ENCODE results near the gene TMEM98.

TMEM98 gene

DNA sequence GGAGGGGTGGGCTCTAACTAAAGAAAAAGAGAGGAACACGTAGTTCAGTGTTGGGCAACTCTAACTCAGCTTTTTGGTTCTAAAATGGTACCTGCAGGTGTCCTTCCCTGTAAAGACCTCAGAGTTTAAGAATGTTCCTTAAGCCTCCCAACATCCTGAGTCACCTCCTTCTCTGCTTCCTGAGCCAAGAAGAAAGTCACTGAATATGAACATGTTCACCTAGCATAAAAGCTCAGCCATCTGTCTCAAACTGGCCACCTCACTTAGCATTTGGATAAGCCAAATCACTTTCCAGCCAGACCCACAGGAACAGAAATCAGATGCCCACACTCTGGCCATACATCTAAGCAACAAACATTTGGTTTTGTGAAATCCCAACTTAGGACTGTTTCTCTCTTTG lies 3.7 kb downstream of the TMEM98 start:
- TF ChIP-seq, protein P1, sequence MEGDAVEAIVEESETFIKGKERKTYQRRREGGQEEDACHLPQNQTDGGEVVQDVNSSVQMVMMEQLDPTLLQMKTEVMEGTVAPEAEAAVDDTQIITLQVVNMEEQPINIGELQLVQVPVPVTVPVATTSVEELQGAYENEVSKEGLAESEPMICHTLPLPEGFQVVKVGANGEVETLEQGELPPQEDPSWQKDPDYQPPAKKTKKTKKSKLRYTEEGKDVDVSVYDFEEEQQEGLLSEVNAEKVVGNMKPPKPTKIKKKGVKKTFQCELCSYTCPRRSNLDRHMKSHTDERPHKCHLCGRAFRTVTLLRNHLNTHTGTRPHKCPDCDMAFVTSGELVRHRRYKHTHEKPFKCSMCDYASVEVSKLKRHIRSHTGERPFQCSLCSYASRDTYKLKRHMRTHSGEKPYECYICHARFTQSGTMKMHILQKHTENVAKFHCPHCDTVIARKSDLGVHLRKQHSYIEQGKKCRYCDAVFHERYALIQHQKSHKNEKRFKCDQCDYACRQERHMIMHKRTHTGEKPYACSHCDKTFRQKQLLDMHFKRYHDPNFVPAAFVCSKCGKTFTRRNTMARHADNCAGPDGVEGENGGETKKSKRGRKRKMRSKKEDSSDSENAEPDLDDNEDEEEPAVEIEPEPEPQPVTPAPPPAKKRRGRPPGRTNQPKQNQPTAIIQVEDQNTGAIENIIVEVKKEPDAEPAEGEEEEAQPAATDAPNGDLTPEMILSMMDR (IDR thresholded peaks at IDR 0.05): no peak

GRCh38 chr17:32933881-32934280 lies 5.9 kb downstream of the TMEM98 start:
- TF ChIP-seq, protein P1 (IDR thresholded peaks at IDR 0.05): no peak

- TF ChIP-seq, protein P1 (IDR thresholded peaks at IDR 0.05): no peak
Measured at GRCh38 chr17:32935726-32936125, 7.8 kb downstream of the TMEM98 start.

DNA sequence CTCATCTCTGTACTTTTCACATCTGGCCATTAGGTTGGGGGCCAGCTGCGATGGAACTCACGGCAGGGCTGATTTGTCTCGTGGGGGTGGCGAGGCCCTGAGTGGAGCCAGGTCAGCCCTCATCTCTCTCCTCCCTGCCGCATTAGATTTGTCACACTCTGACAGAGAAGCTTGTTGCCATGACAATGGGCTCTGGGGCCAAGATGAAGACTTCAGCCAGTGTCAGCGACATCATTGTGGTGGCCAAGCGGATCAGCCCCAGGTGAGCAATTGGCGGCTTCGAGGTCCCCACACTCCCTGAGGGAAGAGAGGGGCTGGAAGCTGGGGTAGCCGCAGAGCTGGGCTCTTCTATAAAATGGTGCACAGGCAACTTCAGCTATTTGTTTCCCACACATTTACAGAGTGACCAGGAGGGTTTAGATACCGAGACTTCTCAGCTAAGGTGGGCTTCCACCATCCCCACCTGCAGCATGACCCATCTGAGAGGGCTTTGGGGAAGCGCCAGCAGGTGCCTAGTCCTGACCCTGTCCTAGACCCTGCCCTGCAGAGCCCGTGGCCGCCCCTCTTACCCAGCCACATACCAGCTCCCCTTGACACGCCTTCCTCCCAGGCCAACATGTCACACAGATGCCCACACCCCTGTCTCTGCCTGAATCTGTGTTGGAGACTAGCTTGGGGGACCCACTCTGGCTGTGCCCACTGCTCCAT lies 8.4 kb downstream of the TMEM98 start:
- TF ChIP-seq, protein P1 (IDR thresholded peaks at IDR 0.05): no peak

DNA sequence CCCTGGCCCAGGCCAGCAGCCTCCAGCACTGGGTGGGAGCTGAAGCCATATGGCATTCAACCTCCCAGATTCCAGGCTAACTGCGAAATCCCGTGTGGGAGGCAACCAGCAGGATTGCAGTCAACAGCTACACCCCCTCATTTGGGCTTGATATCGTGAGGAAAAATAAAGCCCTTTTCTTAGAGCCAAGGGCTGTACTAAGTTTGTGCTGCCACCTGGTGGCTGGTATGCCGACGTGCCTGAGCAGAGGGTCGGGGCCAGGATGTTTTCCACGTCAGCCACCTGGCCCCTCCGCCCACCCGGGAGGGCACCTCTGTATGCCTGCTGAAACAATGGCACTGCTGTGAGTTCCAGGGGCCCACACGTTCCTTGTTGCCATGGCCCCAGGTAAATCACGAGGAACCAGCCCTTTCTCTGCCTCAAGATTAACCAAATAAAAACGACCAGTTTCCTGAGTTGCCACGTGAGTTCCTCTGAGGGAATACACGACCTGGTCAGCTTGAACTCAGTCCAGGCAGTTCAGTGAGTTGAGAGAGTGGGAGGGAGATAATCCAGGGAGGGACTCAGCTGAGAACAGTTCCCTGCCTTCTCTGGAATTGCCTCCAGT lies 9.0 kb downstream of the TMEM98 start:
- TF ChIP-seq, protein P1 (IDR thresholded peaks at IDR 0.05): peak; percentile 96

DNA sequence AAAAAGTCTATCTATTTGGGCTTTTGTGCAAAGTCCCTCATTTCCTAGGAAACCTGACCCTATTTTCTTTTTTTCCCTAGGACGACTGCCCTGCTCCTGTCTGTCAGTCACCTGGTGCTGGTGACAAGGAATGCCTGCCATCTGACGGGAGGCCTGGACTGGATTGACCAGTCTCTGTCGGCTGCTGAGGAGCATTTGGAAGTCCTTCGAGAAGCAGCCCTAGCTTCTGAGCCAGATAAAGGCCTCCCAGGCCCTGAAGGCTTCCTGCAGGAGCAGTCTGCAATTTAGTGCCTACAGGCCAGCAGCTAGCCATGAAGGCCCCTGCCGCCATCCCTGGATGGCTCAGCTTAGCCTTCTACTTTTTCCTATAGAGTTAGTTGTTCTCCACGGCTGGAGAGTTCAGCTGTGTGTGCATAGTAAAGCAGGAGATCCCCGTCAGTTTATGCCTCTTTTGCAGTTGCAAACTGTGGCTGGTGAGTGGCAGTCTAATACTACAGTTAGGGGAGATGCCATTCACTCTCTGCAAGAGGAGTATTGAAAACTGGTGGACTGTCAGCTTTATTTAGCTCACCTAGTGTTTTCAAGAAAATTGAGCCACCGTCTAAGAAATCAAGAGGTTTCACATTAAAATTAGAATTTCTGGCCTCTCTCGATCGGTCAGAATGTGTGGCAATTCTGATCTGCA lies 12.9 kb downstream of the TMEM98 start:
- TF ChIP-seq, protein P1 (IDR thresholded peaks at IDR 0.05): no peak

- TF ChIP-seq, protein P1 (IDR thresholded peaks at IDR 0.05): peak; percentile 63
Measured at GRCh38 chr17:32941419-32942032, 13.6 kb downstream of the TMEM98 start.
